ENCODE measurements around the gene ABTB1.
A peak's percentile ranks its signal among the peaks of the same experiment; 100 is the strongest.
"Not testable (repeated sequence)": the region's sequence is repeated elsewhere in the genome, so short reads cannot be mapped to it uniquely, and the experiment has no call there.

ABTB1 gene

DNA sequence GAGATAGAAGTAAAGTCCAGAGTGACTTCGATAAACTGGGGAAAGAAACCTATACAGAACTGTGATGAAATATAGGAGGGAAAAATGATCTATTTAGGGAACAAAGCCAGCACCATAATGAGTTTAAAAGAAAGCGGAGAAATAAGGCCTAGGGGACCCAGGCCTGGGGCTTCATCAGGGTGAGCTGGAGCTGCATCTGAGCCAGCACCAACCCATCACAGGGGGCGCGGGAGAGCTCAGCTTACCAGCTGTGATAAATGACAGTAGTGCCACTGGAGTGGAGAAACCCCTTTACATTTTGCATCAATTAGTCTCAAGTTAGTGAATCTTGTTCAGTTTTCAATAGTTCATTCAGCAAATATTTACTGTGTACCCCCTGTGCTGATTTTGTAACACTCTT is 22.5 kb upstream of the ABTB1 start:
- no peak for DNase-seq (ENCODE audit: low spot score)

DNA sequence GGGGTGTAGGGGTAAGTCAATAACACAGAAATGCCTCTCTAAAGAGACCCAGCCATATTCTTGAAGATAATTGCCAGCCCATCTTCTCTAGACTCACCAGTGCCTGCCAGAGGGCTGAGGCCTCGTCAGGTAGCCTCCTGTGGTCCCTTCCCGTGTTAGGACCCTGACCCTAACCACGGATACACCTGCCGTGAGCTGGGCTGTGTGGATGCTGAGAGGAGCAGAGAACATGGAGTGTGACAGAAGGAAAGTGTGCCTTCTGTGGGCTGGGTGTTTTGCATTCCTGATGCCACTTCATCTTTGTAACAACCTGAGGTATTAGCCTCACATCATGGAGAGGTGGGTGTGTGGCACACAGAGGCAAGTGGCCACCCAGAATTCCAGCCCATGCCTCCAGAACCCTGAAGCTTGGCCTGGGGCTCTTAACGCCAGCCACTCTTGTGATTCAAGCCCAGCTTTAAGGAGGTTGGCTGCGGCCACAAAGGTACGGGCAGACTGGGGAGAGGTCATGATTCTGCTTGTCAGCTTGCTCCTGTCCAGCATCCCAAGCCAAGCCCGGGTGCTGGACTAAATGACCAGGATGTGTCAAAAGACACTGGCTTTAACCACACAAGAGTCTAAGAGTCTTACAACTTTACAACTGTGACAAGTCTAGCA is 21.1 kb upstream of the ABTB1 start:
- no peak for DNase-seq (ENCODE audit: low spot score)

DNA sequence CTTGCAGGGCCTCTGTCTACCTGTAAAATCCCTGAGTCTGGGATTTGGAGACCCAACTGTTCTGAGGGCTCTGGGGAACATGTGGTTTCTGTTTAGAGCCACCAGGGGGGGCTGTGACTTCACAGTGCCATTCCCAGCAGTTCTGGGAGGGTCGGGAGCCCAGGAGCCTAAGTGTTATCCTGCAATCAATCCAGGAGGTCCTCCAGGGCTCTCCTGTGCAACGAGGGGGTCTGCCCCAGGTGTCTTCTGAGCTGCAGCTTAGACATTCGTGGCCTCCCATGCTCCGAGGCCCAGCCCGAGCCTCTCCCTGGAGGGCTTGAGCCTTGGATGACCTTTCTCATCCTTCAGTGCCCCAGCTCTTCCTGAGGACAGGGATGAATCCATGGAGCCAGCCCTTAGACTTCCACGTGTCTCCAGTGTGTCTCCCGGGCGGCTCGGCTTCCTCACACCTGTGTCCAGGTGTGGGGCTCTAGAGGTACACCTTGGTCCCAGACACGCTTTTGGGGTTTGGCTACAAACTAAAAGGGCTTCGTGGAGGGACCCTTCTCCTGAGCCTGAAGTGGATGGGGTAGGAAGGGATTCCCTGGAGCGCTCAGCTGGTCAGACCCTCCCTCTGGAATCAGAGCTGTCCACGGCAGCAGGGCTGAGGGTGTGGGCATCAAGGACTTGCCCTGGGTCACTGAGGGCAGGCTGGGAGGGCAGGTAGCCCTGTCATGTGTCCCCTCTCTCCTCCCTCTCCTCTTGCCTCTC is 20.3 kb upstream of the ABTB1 start:
- peak; percentile 83 for DNase-seq (ENCODE audit: low spot score)

DNA sequence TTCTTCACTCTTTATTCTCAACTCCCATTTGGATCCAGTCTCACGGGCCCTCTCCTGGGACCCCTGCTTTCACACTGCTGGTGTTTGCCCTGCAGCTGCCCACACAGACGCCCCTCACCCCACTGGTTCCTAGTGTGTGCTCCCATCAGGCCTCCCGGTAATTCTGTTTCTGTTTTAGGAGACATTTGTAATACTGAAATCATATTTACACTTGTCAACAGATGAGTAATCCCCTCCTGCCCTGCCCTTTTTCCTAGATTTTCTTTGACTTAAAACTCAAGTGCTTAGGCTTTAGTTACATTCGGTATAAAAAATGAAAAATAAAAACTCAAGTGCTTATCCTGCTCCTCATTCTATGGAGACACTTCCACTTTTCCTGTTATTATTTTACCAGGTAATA is 18.4 kb upstream of the ABTB1 start:
- DNase-seq (ENCODE audit: low spot score) = no peak

DNA sequence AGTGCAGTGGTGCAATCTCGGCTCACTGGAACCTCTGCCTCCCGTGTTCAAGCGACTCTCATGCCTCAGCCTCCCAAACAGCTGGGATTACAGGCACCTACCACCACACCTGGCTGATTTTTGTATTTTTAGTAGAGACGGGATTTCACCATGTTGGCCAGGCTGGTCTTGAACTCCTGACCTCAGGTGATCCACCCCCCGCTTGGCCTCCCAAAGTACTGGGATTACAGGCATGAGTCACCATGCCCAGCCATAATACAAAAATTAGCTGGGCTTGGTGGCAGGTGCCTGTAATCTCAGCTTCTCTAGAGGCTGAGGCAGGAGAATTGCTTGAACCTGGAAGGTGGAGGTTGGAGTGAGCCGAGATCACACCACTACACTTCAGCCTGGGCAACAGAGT is 17.8 kb upstream of the ABTB1 start:
- not testable (repeated sequence) for DNase-seq (ENCODE audit: low spot score)

DNA sequence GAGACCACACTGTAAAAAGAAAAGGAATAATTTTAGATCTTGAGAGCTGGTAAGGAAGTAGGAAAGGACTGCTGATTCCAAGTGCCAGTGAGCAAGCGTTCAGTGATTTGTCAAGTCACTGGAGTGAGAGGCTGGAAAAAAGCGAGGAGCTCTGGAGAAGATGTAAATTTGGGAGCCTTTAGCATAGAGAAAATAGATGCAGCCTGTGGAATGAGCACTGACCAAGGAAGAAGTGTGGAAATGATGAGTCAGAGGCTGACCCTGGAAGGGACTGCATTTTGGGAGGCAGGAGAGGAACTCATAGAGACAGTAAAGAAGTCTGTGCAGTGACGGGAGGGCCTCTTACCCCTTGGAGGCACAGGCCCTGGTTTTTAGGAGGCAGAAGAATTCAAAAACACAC is 17.1 kb upstream of the ABTB1 start:
- no peak for DNase-seq (ENCODE audit: low spot score)

DNA sequence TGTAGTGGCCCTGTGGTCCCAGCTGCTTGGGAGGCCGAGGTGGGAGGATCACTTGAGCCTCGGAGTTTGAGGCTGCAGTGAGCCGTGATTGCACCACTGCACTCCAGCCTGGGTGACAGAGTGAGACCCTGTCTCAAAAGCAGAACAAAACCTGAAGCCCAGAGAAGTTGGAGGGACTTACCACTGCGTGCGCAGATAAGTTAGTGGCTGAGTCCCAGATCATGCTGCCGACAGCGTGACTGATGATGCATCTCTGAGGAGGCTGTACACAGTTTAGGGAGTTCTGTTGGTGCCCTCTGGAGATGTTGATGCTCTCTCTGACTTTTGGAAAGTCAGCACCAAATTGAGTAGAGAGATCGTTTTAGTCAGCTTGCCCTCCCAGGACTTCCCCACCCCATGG is 15.8 kb upstream of the ABTB1 start:
- DNase-seq (ENCODE audit: low spot score) = no peak

DNA sequence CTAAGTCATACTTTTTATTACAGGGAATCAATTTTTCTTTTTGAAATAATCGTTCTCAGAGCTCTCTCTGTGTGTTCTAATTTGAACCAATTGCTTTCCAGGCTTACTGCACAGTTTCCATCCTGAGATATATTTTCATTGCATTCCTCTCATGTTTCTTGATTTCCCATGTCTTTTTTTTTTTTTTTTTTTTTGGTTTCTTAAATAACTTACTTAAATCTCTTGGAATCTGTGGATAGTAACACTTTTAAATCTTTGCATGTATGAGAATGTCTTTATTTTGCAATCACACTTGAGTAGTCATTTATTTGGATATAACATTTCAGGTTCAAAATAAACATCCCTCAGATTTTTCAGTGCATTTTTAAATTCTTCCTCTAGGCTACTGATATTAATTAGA is 14.5 kb upstream of the ABTB1 start:
- no peak for DNase-seq (ENCODE audit: low spot score)

DNA sequence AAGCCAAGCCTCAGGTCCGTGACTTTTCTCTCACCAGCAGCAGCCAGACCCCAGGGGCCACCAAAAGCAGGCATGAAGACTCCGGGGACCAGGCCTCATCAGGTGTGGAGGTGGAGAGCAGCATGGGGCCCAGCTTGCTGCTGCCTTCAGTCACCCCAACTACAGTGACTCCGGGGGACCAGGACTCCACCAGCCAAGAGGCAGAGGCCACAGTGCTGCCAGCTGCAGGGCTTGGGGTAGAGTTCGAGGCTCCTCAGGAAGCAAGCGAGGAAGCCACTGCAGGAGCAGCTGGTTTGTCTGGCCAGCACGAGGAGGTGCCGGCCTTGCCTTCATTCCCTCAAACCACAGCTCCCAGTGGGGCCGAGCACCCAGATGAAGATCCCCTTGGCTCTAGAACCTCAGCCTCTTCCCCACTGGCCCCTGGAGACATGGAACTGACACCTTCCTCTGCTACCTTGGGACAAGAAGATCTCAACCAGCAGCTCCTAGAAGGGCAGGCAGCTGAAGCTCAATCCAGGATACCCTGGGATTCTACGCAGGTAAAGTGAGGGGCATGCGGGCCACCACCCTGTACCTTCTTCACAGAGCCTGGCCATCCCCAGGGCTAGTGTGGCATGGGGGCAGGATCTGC is 12.0 kb upstream of the ABTB1 start:
- DNase-seq (ENCODE audit: low spot score) = no peak

DNA sequence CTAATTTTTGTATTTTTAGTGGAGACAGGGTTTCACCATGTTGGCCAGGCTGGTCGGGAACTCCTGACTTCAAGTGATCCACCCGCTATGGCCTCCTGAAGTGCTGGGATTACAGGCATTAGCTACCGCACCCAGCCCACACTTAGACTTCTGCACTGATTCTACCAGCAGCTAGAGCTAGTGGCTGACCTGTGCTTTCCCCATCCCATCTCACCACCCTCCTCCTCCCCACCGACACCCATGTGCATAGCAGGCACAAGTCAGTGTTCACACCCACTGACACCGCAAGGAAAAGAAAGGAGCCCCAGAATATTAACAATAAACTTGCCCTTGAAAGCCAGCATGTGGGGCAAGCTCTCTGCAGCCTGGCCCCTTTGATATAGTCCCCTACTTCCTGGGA is 11.2 kb upstream of the ABTB1 start:
- no peak for DNase-seq (ENCODE audit: low spot score)

DNA sequence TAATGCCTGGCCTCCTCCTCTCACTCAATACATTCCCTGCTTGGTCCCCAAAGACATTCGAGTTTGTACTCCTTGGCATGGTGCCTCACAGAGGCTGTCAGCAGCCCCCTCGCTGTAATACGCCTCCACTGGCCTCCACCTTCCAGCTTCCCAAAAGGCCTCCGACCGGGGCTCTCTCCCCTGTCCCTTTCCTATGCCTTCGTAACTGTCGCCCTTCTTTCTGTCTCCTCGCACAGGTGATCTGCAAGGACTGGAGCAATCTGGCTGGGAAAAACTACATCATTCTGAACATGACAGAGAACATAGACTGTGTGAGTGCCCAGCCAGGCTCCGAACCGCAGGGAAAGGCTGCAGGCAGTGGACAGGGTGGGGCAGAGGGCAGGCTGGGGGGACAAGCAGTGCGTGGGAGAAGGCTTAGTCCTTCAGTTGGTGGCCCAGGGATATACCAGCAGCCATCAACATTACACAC is 10.7 kb upstream of the ABTB1 start:
- no peak for DNase-seq (ENCODE audit: low spot score)

DNA sequence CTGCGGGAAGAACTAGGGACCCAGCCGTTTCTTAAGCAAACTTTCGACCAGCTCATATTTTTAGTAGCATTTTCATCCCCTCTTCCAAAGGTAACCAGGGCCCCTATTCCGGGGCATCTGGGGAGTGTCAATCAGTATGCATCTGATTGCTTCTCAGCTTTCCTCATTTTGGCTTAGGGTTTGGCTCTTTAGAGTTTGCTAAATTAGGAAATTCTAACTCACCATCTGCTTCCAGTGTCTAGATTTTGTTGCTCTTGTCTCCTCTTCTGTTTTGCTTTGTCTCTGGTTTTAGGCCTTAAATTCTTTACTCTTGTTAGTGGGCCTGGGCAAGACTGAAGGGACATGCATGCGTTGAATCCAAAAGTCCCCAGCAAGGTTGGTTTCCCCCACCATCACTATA is 9.6 kb upstream of the ABTB1 start:
- no peak for DNase-seq (ENCODE audit: low spot score)

DNA sequence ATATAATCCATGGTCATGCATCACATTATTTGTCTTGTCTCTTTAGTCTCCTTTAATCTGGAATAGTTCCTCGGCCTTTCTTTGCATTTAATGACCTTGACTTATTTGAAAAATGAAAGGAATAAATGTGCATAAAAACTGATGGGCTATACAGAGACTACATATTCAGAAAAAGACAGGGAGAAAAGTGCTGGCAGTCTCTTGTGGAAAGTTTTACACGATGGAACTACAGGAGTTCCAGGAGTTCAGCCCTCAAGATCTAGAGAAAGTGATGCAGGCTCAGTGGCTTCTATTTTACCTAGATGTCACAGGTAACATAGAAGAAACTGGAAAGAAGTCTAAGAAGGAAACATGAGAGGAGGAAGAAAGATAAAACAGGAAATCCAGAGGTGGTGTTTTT is 7.6 kb upstream of the ABTB1 start:
- DNase-seq (ENCODE audit: low spot score) = no peak

DNA sequence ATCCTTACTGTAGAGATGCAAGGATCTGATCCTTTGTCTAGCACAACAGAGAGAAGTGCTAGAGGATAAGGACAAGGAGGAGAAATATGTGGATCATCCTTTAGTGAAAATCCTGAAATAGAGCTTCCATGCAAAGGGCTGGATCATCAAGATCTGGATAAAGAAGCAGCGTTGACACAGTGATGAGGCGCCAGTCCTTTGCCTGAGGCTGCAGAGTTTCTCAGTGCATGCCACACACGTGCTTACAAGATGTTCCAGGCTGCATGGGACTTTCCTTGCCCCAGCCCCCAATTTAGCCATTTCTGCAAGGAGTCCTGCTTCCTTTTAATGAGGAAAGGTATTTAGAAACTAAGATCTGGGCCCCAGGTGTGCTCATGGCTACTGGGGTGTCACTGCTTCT is 7.2 kb upstream of the ABTB1 start:
- DNase-seq (ENCODE audit: low spot score) = no peak

DNA sequence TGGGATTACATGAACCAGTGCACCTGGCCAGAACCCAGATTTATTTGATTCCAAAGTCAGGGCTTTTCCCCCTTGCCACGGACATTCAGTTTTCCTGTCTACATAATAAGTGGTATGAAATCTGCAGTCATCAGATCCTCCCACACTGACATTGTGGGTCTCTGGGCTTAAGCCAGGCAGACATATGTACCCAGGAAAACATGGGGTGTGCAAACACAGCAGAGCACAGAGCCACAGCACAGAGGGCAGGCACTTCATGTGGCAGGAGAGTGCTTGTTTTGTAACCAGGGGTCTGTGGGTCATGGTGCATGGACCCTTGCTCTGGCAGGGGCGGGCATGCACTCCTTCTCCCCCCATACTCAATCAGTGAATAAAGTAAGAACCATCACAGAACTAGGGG is 6.1 kb upstream of the ABTB1 start:
- no peak for DNase-seq (ENCODE audit: low spot score)

DNA sequence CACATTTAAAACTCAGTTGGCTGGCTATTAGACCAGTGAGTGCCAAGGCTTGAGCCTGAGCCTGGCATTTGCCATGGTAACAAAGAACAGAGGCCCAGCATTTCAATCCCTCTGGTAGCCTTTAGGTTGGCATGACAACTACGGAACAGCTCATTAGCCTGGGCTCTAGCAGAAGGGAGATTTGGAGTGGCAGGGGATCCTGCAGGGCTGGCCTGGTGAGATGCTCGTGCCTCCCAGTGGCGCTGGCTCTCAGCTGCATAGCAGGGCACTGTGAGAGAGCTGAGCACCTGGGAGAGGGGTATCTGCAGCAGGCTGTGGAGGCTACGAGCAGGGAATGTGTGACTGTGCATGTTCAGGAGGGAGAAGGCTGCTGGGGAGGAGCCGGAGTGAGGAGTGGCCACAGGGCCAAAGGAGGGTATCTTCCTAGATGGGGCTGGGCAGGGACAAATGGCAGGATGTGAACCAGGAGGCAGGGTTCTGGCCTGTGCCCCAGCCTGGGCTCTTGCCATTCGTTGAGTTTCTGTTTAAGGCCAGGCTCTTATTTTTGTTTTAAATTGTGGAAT is 5.6 kb upstream of the ABTB1 start:
- no peak for DNase-seq (ENCODE audit: low spot score)

DNA sequence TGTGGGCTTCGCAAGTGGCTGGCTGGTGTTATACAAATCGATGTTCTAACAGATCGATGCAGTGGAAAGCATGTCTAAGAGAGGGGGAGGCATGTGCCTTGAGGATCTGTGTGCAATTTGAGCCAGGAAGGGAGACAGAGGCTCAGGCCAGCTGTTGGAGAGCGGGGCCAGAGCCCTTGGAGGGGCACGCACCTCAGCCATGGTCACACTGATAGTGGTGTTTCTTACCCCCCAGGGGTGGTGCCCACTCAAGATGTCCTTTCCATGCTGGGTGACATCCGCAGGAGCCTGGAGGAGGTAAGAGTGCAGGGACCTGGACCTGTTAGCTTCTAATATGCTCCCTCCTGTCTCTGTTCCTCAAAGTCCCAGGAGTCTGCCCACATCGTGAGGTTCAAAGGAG is 3.8 kb upstream of the ABTB1 start:
- no peak for DNase-seq (ENCODE audit: low spot score)

DNA sequence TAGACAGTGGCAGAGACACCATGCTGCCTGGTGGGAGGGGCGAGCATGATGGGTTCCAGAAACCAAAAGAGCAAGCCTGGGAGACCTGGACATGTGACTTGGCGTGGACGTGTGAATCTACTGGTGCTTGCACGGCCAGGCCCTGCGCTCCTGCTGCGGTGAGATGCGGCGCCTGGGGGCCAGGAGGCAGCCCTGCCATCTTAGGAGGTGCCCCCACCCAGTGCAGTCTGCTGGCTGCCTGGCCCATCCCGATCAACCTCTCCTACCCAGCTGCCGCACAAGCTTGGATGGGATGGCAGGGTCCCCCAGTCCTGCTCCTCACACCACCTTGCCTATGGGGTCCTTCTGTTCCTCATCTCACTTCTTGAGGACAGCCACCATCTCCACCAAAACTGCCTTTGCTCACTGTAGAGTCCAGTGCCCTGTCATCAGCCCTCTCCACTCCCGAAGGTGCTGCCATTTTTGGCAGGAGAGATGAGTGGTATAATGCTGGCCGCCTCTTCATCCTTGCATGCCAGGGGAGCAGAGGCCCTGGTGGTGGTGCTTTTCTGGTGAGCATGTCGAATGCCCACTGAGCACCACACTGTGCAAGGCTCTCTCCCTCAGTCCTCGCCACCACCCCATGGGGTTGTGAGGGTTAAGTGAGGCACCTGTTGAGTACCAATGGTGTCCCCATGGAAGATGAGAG is 3.1 kb upstream of the ABTB1 start:
- no peak for DNase-seq (ENCODE audit: low spot score)

DNA sequence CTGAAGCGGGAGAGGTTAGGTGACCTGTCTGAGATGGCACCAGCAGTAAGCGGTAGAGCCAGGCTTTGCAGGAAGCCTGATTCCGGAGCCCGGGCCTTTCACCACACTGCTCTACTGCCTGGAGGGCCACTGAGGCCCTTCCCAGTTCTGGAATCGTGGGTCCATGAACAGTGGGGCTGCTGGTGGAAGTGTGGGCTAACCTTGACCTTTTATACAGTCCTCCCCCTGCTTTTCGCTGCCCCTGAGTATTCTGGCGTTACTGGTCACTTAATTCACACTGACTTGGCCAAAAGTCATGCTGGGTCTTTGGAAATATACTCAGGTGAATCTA is 2.6 kb upstream of the ABTB1 start:
- DNase-seq (ENCODE audit: low spot score) = no peak

DNA sequence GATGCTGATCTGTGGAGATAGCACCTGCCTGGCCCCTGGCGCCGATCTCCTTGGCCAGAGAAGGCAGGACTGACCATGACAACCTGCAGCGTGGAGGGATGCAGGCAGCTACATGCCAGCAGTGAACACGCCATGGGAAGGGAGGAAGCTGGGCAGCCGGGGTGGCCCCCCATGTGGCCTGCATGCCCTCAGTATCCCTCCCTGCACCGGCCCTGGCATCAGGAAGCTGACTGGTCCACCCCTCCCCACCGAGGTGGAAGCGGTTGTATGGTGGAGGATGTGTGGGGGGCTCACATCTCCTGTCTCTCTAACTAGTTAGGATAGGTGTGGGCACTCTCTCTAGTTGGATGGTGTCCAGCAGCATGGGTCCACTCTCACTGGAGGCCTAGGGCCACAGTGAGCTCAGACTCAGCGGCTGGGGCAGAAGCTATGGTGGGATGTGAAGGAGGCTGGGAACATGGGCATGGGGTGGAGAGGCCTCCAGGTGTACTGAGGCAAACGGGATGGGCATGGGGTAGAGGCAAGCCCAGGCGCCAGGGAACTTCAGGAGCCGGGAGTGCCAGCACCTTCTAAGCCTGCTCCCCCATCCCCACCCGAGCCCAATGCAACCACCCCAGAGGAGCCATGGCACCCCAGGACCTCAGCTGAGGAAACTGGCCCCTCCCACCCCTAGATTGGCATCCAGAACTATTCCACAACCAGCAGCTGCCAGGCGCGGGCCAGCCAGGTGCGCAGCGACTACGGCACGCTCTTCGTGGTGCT is 1.8 kb upstream of the ABTB1 start:
- DNase-seq (ENCODE audit: low spot score) = no peak

DNA sequence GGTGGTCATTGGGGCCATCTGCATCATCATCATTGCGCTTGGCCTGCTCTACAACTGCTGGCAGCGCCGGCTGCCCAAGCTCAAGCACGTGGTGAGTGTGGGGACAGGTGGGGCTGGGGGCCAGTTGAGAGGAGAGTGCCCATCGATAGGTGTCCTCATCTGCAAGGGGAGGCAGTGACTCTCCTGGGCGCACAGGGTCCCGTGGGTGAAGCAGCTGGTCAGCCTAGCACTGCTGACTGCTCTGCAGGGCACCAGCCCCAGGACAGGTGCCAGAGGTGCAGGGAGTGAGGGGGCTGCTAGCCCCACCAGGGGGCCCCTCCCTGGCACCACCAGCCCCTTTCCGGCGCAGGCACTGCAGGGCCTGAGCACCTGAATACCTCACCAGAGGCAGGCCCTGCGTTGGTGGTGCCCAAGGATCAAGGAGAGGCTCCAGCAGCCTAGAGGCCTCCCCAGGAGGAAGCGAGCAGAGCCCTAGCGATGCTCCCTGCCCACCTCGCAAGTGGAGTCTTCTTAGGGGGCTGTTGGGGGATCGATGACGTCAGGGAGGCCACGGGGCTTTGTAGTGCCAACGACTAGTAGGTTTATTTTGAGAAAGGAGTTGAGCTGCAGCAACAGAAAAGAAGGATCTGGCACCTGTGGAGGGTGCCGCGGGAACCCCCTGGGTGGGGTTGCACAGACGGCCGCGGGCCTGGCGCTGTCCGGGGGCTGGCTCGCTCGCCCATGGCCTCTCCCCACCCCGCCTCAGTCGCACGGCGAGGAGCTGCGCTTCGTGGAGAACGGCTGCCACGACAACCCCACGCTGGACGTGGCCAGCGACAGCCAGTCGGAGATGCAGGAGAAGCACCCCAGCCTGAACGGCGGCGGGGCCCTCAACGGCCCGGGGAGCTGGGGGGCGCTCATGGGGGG is 976 bp upstream of the ABTB1 start:
- DNase-seq (ENCODE audit: low spot score) = peak; percentile 43
